Tibial artery (tissue), 4 donors: ENCODE measurements around the gene NSD2.

Source experiments
- DNase-seq, 2 donors: peaks; one replicate each; pipeline ENCODE4 v3.0.0-alpha.2; 2019
- H3K27ac ChIP-seq, 2 donors: fragments of 200-600 bp; sonication (generic) in 1 of 2; 1 replicate in 1 of 2; 2 replicates in 1 of 2; pipeline ENCODE4 v1.5.1; 2018 to 2019; ENCODE audit warnings: mild to moderate bottlenecking in 1 of 2
- H3K27me3 ChIP-seq, 2 donors: fragments of 200-600 bp; sonication (generic) in 1 of 2; one replicate each; pipeline versions ENCODE4 v1.5.1 to v1.6.0; 2016 to 2019
- H3K36me3 ChIP-seq, 3 donors: fragments of 200-600 bp; sonication (generic) in 2 of 3; one replicate each; pipeline ENCODE4 v1.5.1; 2016 to 2019; ENCODE audit warnings: mild to moderate bottlenecking in 2 of 3
- H3K4me1 ChIP-seq, 4 donors: fragments of 200-600 bp; sonication (generic) in 2 of 4; 1 replicate in 3 of 4; 2 replicates in 1 of 4; pipeline ENCODE4 v1.5.1; 2016 to 2019
- H3K4me3 ChIP-seq, 2 donors: fragments of 200-600 bp; sonication (generic) in 1 of 2; 1 replicate in 1 of 2; 2 replicates in 1 of 2; pipeline ENCODE4 v1.5.1; 2018 to 2019; ENCODE audit warnings: mild to moderate bottlenecking in 2 of 2
- H3K9me3 ChIP-seq, 3 donors: fragments of 200-600 bp; sonication (generic) in 1 of 3; one replicate each; pipeline ENCODE4 v1.5.1; 2016 to 2019
- intact Hi-C: fragments of 100-400 bp; cut with DNase I; formaldehyde crosslinking; loops from one replicate; pipeline ENCODE4 v1.15.0; 2023; ENCODE audit warnings: low total_unique reads
- TF ChIP-seq, protein P1 (sequence below), 2 experiments: fragments of 200-600 bp in 1 of 2; fragments of 450-650 bp in 1 of 2; IDR thresholded peaks; one replicate each; pipeline ENCODE4 v1.5.1; 2017 to 2019; ENCODE audit warnings: antibody characterized with exemption in 2 of 2, mild to moderate bottlenecking in 1 of 2, moderate library complexity in 1 of 2

Gene NSD2

DNA sequence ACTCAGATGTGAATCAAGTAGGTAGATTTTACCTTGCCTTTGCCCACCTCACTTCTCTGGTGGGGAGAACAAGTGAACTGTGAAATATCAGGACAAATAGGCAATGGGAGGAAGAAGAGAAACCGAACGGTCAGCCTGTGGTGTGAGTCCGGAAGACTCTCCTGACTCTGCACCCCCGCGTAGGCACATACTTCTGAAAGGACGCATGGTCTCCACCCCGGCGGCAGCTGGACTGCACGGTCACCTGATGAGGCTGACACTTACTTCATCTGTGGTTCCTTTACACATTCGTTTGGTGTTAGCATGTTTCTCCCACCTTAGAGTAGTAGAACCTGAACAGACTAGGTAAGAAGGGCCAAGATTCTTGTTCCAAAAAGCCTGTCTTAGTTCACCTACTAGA is 79.2 kb downstream of the NSD2 start:
- no peaks in the 10 kb centered on the region for H3K9me3 ChIP-seq
- no peak for DNase-seq

GRCh38 chr4:1952058-1952700 is 81.0 kb downstream of the NSD2 start:
- Histone ChIP-seq H3K27me3 (no peaks in the 10 kb centered on the region), H3K27ac (no peak overlapping the region), H3K4me1 (no peaks in the 10 kb centered on the region), H3K36me3 (peaks cover 36 to 58% (median 45%) of the 10 kb centered on the region in 3 donors), H3K4me3 (no peak overlapping the region), H3K9me3 (no peaks in the 10 kb centered on the region)
- DNase-seq: no peak
- intact Hi-C loops: no loop called here
- TF ChIP-seq, protein P1, sequence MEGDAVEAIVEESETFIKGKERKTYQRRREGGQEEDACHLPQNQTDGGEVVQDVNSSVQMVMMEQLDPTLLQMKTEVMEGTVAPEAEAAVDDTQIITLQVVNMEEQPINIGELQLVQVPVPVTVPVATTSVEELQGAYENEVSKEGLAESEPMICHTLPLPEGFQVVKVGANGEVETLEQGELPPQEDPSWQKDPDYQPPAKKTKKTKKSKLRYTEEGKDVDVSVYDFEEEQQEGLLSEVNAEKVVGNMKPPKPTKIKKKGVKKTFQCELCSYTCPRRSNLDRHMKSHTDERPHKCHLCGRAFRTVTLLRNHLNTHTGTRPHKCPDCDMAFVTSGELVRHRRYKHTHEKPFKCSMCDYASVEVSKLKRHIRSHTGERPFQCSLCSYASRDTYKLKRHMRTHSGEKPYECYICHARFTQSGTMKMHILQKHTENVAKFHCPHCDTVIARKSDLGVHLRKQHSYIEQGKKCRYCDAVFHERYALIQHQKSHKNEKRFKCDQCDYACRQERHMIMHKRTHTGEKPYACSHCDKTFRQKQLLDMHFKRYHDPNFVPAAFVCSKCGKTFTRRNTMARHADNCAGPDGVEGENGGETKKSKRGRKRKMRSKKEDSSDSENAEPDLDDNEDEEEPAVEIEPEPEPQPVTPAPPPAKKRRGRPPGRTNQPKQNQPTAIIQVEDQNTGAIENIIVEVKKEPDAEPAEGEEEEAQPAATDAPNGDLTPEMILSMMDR (IDR thresholded peaks at IDR 0.05): no peak

More for the DNA sequence above, 79.2 kb downstream of the NSD2 start:
- TF ChIP-seq, protein P1 (IDR thresholded peaks at IDR 0.05): no peak
- Histone ChIP-seq H3K27me3 (no peaks in the 10 kb centered on the region), H3K4me3 (no peak overlapping the region), H3K4me1 (no peaks in the 10 kb centered on the region), H3K36me3 (peaks cover 28 to 54% (median 41%) of the 10 kb centered on the region in 3 donors), H3K27ac (no peak overlapping the region)
- intact Hi-C loops: no loop called here

- no peaks in the 10 kb centered on the region for H3K4me1 ChIP-seq
- intact Hi-C loops: no loop called here
- no peak for DNase-seq
- TF ChIP-seq, protein P1 (IDR thresholded peaks at IDR 0.05): no peak
- no peaks in the 10 kb centered on the region for H3K27me3 ChIP-seq
- H3K9me3 ChIP-seq: no peaks in the 10 kb centered on the region
- peaks cover 38 to 58% (median 47%) of the 10 kb centered on the region in 3 donors for H3K36me3 ChIP-seq
- no peak overlapping the region for H3K4me3 ChIP-seq
- H3K27ac ChIP-seq: no peak overlapping the region
Observed at GRCh38 chr4:1952719-1953118, 81.5 kb downstream of the NSD2 start.

- H3K4me3 ChIP-seq: no peak overlapping the region
Observed at GRCh38 chr4:1953335-1953734, 82.1 kb downstream of the NSD2 start.

GRCh38 chr4:1956631-1957030 is 85.4 kb downstream of the NSD2 start:
- no peaks in the 10 kb centered on the region for H3K9me3 ChIP-seq
- intact Hi-C loops: no loop called here
- no peak overlapping the region for H3K4me3 ChIP-seq
- TF ChIP-seq, protein P1 (IDR thresholded peaks at IDR 0.05): no peak
- H3K27me3 ChIP-seq: no peaks in the 10 kb centered on the region
- DNase-seq: no peak
- H3K27ac ChIP-seq: no peak overlapping the region
- H3K36me3 ChIP-seq: peaks cover 56 to 88% (median 79%) of the 10 kb centered on the region in 3 donors
- H3K4me1 ChIP-seq: no peaks in the 10 kb centered on the region

More at GRCh38 chr4:1953335-1953734, 82.1 kb downstream of the NSD2 start:
- intact Hi-C loops: no loop called here
- no peaks in the 10 kb centered on the region for H3K4me1 ChIP-seq
- no peaks in the 10 kb centered on the region for H3K9me3 ChIP-seq
- no peaks in the 10 kb centered on the region for H3K27me3 ChIP-seq
- TF ChIP-seq, protein P1 (IDR thresholded peaks at IDR 0.05): no peak
- H3K27ac ChIP-seq: no peak overlapping the region
- DNase-seq: no peak
- H3K36me3 ChIP-seq: peaks cover 43 to 64% (median 53%) of the 10 kb centered on the region in 3 donors
